Right lobe of liver (tissue), 6 donors: ENCODE measurements around the gene HOXB8. TPM values are rescaled to one million over a fixed set of nuclear protein-coding genes. Genes with fewer than 3 reads are reported as not detected.

Source experiments
- ATAC-seq, 4 donors: fragments of 200-7000 bp; cut with Tn5 transposase; one replicate each; pipeline ENCODE4 v1.9.1; 2020; ENCODE audit warnings: mild to moderate bottlenecking in 4 of 4, moderate library complexity in 4 of 4
- DNase-seq, 3 donors: peaks; one replicate each; pipeline ENCODE4 v3.0.0-alpha.2; 2020
- H3K27ac ChIP-seq, 3 donors: fragments of 200-600 bp; one replicate each; pipeline ENCODE4 v1.8.0; 2022
- H3K27me3 ChIP-seq, 2 donors: fragments of 200-600 bp; one replicate each; pipeline ENCODE4 v1.8.0; 2022
- H3K36me3 ChIP-seq, 4 donors: fragments of 200-600 bp; sonication (generic) in 1 of 4; one replicate each; pipeline versions ENCODE4 v1.5.1 to v1.8.0; 2017 to 2022; ENCODE audit warnings: control low read depth in 1 of 4
- H3K4me1 ChIP-seq, 4 donors: fragments of 200-600 bp; sonication (generic) in 1 of 4; one replicate each; pipeline versions ENCODE4 v1.5.1 to v1.8.0; 2017 to 2022; ENCODE audit warnings: control low read depth in 1 of 4
- H3K4me3 ChIP-seq, 3 donors: fragments of 200-600 bp; one replicate each; pipeline ENCODE4 v1.8.0; 2022
- H3K9me3 ChIP-seq, 4 donors: fragments of 200-600 bp; sonication (generic) in 1 of 4; one replicate each; pipeline versions ENCODE4 v1.5.1 to v1.8.0; 2017 to 2022; ENCODE audit warnings: control low read depth in 1 of 4
- CTCF ChIP-seq, 4 donors: fragments of 200-600 bp in 3 of 4; fragments of 450-650 bp in 1 of 4; IDR thresholded peaks; one replicate each; pipeline versions ENCODE4 v1.5.1 to v1.8.0; 2016 to 2022; ENCODE audit warnings: antibody characterized with exemption in 4 of 4, mild to moderate bottlenecking in 2 of 4
- POLR2A ChIP-seq: fragments of 450-650 bp; IDR thresholded peaks from one replicate; pipeline ENCODE4 v1.6.1; 2017; ENCODE audit warnings: antibody characterized with exemption, mild to moderate bottlenecking
- WGBS: methylation state at CpG from one replicate; pipeline ENCODE4 v1.1.6; 2018; ENCODE audit warnings: low coverage, low lambda C conversion rate; ENCODE audit not compliant: insufficient coverage; ENCODE audit errors: missing lambda C conversion rate; 5-methylcytosine and 5-hydroxymethylcytosine counted together
- intact Hi-C, 2 donors: fragments of 100-400 bp; cut with DNase I; formaldehyde crosslinking; loops; one replicate each; pipeline versions ENCODE4 v1.11.2 to v1.14.1; 2022
- total RNA-seq, 6 experiments: library from RNA; depleted of rRNA in 2 of 6; stranded (reverse); fragments of >200 nt in 2 of 6; fragmentation: NEBNext Ultra II Directional in 3 of 6; extraction: Animal tissue kit (Norgen Biotek cat#: 25700) in 3 of 6; gene quantifications; one replicate each; pipeline versions ENCODE4 v1.1.0 to v1.2.4, GENCODE V29; 2016 to 2023
- donor health status: DM: no; HTN: yes; CAD: no.
- donor health status: DM: no; HTN: no; CAD: no.
- donor health status: DM: no; HTN: no; CAD: no.
- donor health status: DM: no; HTN: yes; CAD: no.
- donor health status: DM: no; HTN: yes; CAD: no.

Gene HOXB8
- total RNA-seq, 6 experiments from 2014 or later: not detected

GRCh38 chr17:48596735-48597527 lies 18.2 kb downstream of the HOXB8 start:
- peaks cover 0 to 12% (median 0%) of the 10 kb centered on the region in 4 donors for H3K4me1 ChIP-seq
- H3K27ac ChIP-seq: peak overlapping the region in 1 of 3 donors; percentile 46
- intact Hi-C loops: no loop called here
- TF ChIP-seq POLR2A (no peak), CTCF (IDR thresholded peaks at IDR 0.05) (no peak)
- H3K36me3 ChIP-seq: no peaks in the 10 kb centered on the region
- no peak for DNase-seq
- H3K27me3 ChIP-seq: peaks cover 0 to 47% of the 10 kb centered on the region in 2 donors
- ATAC-seq: peak in 1 of 4 donors; percentile 7
- WGBS: 4% methylated on average over 16 of the region's 26 CpGs
- H3K9me3 ChIP-seq: no peaks in the 10 kb centered on the region
- H3K4me3 ChIP-seq: peak overlapping the region; percentile 36 to 48 (median 36)

- no peak overlapping the region for H3K27ac ChIP-seq
- TF ChIP-seq CTCF (IDR thresholded peaks at IDR 0.05) (no peak), POLR2A (no peak)
- H3K36me3 ChIP-seq: no peaks in the 10 kb centered on the region
- no peaks in the 10 kb centered on the region for H3K9me3 ChIP-seq
- intact Hi-C loops: no loop called here
- no peak for DNase-seq
- H3K27me3 ChIP-seq: peaks cover 0 to 40% of the 10 kb centered on the region in 2 donors
- 24% methylated on average over 40 of the region's 54 CpGs for WGBS
- ATAC-seq: peak in 2 of 4 donors; percentile 27
- peaks cover 0 to 9% (median 0%) of the 10 kb centered on the region in 4 donors for H3K4me1 ChIP-seq
- H3K4me3 ChIP-seq: no peak overlapping the region
Observed at GRCh38 chr17:48596000-48596734, 18.9 kb downstream of the HOXB8 start.

- TF ChIP-seq CTCF (IDR thresholded peaks at IDR 0.05) (no peak), POLR2A (no peak)
- no peaks in the 10 kb centered on the region for H3K9me3 ChIP-seq
- no peak for DNase-seq
- H3K27ac ChIP-seq: no peak overlapping the region
- ATAC-seq: no peak
- H3K4me1 ChIP-seq: peaks cover 0 to 9% (median 0%) of the 10 kb centered on the region in 4 donors
- no peaks in the 10 kb centered on the region for H3K36me3 ChIP-seq
- H3K27me3 ChIP-seq: peaks cover 0 to 45% of the 10 kb centered on the region in 2 donors
- WGBS: 42% methylated on average over 13 of the region's 25 CpGs
- H3K4me3 ChIP-seq: no peak overlapping the region
- intact Hi-C loops: no loop called here
Observed at GRCh38 chr17:48595278-48595999, 19.7 kb downstream of the HOXB8 start.

GRCh38 chr17:48594538-48595277 lies 20.4 kb downstream of the HOXB8 start:
- no peak for DNase-seq
- Histone ChIP-seq H3K4me1 (peaks cover 0 to 9% (median 0%) of the 10 kb centered on the region in 4 donors), H3K4me3 (no peak overlapping the region), H3K36me3 (no peaks in the 10 kb centered on the region), H3K27ac (no peak overlapping the region), H3K27me3 (peaks cover 0 to 51% of the 10 kb centered on the region in 2 donors), H3K9me3 (no peaks in the 10 kb centered on the region)
- no peak for TF ChIP-seq CTCF (IDR thresholded peaks at IDR 0.05)
- TF ChIP-seq POLR2A: no peak
- WGBS: 45% methylated on average over 12 of the region's 25 CpGs
- intact Hi-C loops: no loop called here
- no peak for ATAC-seq
